ENCODE results near the gene FHIT.

FHIT gene

DNA sequence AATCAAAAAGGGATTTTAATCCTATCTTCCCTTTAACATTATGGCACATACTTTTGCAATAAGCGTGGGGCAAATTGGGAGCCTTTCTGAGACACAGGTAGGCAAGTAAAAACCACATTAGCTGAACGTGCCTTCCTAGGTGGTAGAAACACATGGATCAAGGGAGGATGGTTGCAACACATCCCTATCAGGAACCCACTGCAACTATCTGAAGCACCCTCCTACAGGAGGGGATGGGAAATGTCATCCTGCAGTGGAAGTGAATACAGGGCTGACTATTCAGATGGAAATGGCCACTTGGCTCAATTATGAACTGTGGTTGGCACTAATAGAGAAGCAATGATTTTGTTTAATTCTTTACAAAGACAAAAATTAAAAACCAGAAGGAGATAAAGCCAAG is 826.3 kb downstream of the FHIT start:
- no peaks in the 10 kb centered on the region for H3K9me2 ChIP-seq (replicated peaks; ENCODE audit: control insufficient read depth, low read length)
- H3F3A ChIP-seq (ENCODE audit: control insufficient read depth, insufficient read depth), result no peaks in the 10 kb centered on the region
- H3K27me3 ChIP-seq (ENCODE audit: control insufficient read depth, low read length), result no peaks in the 10 kb centered on the region
- no peaks in the 10 kb centered on the region for H3K9me3 ChIP-seq (ENCODE audit: control insufficient read depth, insufficient read depth, low read length)
- H3K36me3 ChIP-seq (ENCODE audit: control insufficient read depth, low read length), result no peaks in the 10 kb centered on the region
- no peaks in the 10 kb centered on the region for H4K20me1 ChIP-seq (ENCODE audit: control insufficient read depth, insufficient read depth, low read depth, low read length)
- TF ChIP-seq, protein P1, sequence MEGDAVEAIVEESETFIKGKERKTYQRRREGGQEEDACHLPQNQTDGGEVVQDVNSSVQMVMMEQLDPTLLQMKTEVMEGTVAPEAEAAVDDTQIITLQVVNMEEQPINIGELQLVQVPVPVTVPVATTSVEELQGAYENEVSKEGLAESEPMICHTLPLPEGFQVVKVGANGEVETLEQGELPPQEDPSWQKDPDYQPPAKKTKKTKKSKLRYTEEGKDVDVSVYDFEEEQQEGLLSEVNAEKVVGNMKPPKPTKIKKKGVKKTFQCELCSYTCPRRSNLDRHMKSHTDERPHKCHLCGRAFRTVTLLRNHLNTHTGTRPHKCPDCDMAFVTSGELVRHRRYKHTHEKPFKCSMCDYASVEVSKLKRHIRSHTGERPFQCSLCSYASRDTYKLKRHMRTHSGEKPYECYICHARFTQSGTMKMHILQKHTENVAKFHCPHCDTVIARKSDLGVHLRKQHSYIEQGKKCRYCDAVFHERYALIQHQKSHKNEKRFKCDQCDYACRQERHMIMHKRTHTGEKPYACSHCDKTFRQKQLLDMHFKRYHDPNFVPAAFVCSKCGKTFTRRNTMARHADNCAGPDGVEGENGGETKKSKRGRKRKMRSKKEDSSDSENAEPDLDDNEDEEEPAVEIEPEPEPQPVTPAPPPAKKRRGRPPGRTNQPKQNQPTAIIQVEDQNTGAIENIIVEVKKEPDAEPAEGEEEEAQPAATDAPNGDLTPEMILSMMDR (IDR thresholded peaks at IDR 0.05; ENCODE audit: low read depth, low read length, poor library complexity, severe bottlenecking), result no peak
- TF ChIP-seq EZH2phosphoT487 (IDR thresholded peaks at IDR 0.05; ENCODE audit: borderline replicate concordance, low read length), result no peak
- H3K4me2 ChIP-seq (ENCODE audit: low read length), result no peak overlapping the region
- no peak overlapping the region for H3K27ac ChIP-seq (ENCODE audit: low read depth, low read length)
- H3K4me3 ChIP-seq (ENCODE audit: low read length), result no peak overlapping the region
- peaks cover 8% of the 10 kb centered on the region for H3K4me1 ChIP-seq (ENCODE audit: control insufficient read depth, low read length)
- no peaks in the 10 kb centered on the region for H3K79me2 ChIP-seq (ENCODE audit: control insufficient read depth, low read length)

DNA sequence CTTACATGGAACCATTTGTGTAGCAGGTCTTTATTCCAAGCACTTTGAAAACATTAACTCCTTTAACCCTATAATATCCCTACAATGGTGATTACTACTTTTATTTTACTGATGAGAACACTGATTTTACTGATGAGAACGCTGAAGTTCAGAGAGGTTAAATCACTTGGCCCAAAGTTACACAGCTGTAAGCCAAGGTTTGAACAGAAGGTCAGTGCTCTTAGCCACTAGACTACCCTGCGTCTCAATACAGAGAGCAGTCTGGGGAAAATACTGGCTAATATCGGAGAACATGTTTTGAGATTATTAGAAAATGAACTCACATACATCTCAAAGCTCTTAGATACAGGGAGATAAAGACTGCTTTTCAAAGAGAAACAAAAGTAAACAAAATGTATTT is 827.2 kb downstream of the FHIT start:
- H3F3A ChIP-seq (ENCODE audit: control insufficient read depth, insufficient read depth), result no peaks in the 10 kb centered on the region
- H3K36me3 ChIP-seq (ENCODE audit: control insufficient read depth, low read length), result no peaks in the 10 kb centered on the region
- no peaks in the 10 kb centered on the region for H3K79me2 ChIP-seq (ENCODE audit: control insufficient read depth, low read length)
- no peak overlapping the region for H3K4me2 ChIP-seq (ENCODE audit: low read length)
- no peak for TF ChIP-seq EZH2phosphoT487 (IDR thresholded peaks at IDR 0.05; ENCODE audit: borderline replicate concordance, low read length)
- TF ChIP-seq, protein P1 (IDR thresholded peaks at IDR 0.05; ENCODE audit: low read depth, low read length, poor library complexity, severe bottlenecking), result no peak
- H3K9me2 ChIP-seq (replicated peaks; ENCODE audit: control insufficient read depth, low read length), result no peaks in the 10 kb centered on the region
- H3K27ac ChIP-seq (ENCODE audit: low read depth, low read length), result no peak overlapping the region
- no peak overlapping the region for H3K4me3 ChIP-seq (ENCODE audit: low read length)
- peaks cover 17% of the 10 kb centered on the region for H3K4me1 ChIP-seq (ENCODE audit: control insufficient read depth, low read length)
- no peaks in the 10 kb centered on the region for H4K20me1 ChIP-seq (ENCODE audit: control insufficient read depth, insufficient read depth, low read depth, low read length)
- H3K27me3 ChIP-seq (ENCODE audit: control insufficient read depth, low read length), result no peaks in the 10 kb centered on the region
- no peaks in the 10 kb centered on the region for H3K9me3 ChIP-seq (ENCODE audit: control insufficient read depth, insufficient read depth, low read length)

DNA sequence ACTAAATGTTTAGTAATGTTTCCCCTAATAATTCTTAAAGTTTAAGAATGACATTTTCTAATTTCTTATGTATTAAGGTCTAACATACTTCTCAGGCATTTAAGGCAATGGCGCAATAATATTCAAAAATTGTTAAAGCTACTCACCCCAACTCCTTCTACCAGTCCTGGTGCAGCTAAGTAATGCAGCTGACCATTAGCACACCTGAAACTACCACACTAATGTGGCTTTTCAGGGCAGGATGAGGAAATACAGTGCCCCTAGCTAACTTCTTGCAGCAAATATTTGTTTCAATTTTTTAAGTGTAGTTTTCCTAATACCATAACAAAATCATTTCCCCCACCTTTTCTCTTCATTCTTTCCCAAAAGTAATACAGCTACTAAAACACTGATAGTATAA is 827.7 kb downstream of the FHIT start:
- peaks cover 22% of the 10 kb centered on the region for H3K4me1 ChIP-seq (ENCODE audit: control insufficient read depth, low read length)
- no peaks in the 10 kb centered on the region for H4K20me1 ChIP-seq (ENCODE audit: control insufficient read depth, insufficient read depth, low read depth, low read length)
- no peaks in the 10 kb centered on the region for H3K79me2 ChIP-seq (ENCODE audit: control insufficient read depth, low read length)
- H3K9me2 ChIP-seq (replicated peaks; ENCODE audit: control insufficient read depth, low read length), result no peaks in the 10 kb centered on the region
- H3K36me3 ChIP-seq (ENCODE audit: control insufficient read depth, low read length), result no peaks in the 10 kb centered on the region
- no peak overlapping the region for H3K27ac ChIP-seq (ENCODE audit: low read depth, low read length)
- no peaks in the 10 kb centered on the region for H3K27me3 ChIP-seq (ENCODE audit: control insufficient read depth, low read length)
- H3F3A ChIP-seq (ENCODE audit: control insufficient read depth, insufficient read depth), result no peaks in the 10 kb centered on the region
- TF ChIP-seq, protein P1 (IDR thresholded peaks at IDR 0.05; ENCODE audit: low read depth, low read length, poor library complexity, severe bottlenecking), result no peak
- no peak for TF ChIP-seq EZH2phosphoT487 (IDR thresholded peaks at IDR 0.05; ENCODE audit: borderline replicate concordance, low read length)
- H3K9me3 ChIP-seq (ENCODE audit: control insufficient read depth, insufficient read depth, low read length), result no peaks in the 10 kb centered on the region
- no peak overlapping the region for H3K4me3 ChIP-seq (ENCODE audit: low read length)
- H3K4me2 ChIP-seq (ENCODE audit: low read length), result no peak overlapping the region
